Stimulated activated CD8-positive, alpha-beta memory T cell treated with anti-CD3 and anti-CD28 coated beads, Interleukin-2, amount 100 ng/mL, for 48 hours (primary cell): ENCODE results near the gene PDE9A.
"Not testable (repeated sequence)": the region's sequence is repeated elsewhere in the genome, so short reads cannot be mapped to it uniquely, and the experiment has no call there.

Source experiments
- DNase-seq, 2 donors: peaks; one replicate each; pipeline ENCODE4 v3.0.0-alpha.2; 2020; ENCODE audit warnings: low read depth in 2 of 2

Gene PDE9A

DNA sequence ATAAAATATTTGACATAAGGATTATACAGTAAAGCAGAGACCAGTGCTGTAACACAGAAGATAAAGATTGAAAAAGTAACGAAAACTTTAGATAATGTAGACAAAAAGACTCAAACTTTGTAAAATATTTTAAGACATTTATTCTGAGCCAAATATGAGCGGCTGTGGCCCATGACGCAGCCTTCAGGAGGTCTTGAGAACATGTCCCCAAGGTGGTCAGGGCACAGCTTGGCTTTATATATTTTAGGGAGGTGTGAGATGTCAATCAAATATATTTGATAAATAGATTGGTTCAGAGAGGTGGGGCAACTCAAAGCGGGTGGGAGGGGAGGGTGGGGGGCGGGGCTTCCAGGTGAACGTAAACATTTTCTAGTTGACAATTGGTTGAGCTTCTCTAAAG, 144.7 kb downstream of the PDE9A start:
- no peak for DNase-seq

GRCh38 chr21:42799516-42799915, 146.1 kb downstream of the PDE9A start:
- DNase-seq, result no peak

GRCh38 chr21:42799948-42800347, 146.5 kb downstream of the PDE9A start:
- no peak for DNase-seq

GRCh38 chr21:42801616-42802015, 148.2 kb downstream of the PDE9A start:
- not testable (repeated sequence) for DNase-seq

DNA sequence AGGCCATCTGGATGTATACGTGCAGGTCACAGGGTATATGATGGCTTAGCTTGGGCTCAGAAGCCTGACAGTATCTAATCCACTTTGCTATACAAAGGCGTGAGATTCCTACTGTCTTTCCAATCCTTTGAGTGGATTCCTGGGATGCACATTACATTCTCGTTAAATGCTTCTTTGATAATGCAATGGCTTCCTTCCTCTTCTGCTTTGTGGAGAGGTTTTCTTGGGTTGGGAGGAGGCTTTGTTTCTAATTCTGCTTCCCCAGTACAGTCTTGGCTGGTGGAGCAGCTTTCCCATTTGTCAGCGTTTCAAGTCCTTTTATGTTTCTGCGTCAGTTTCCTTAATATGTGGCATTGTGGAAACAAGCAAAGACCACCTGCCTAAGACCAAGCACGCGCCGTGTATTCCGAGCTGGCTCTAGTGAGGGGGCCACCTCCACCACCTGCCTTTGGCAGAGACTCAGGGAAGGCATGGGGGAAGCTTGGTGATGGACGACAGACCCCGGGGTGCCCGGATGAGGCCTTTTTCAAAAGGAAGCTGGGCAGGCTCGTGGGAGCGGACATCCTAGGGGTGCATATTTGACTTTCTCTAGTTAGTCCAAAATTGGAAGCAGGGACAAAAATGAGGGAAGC, 153.2 kb downstream of the PDE9A start:
- DNase-seq, result no peak

DNA sequence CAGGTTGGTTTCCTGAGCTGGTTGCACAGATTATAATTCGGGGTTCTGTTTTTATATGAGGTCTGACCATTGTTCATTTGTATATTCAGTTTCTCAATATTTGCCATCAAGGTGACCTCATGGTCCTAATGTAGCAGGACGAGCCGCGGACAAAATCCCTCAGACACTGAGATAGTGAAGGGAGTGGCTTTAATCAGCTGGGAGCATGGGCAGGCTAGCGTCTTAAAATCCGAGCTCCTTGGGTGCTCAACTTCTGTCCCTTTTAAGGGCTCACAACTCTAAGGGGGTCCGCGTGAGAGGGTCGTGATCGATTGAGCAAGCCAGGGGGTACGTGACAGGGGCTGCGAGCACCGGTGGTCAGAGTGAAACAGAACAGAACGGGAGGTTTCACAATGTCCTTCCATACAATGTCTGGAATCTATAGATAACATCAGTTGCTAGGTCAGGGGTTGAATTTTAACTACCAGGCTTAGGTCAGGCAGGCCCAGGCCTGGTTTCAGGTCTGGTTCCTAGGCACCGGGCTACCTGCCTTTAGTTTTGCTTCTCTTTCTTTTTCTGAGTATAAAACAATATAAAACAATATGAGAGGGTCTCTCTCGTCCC, 154.0 kb downstream of the PDE9A start:
- not testable (repeated sequence) for DNase-seq

- no peak for DNase-seq
Measured at GRCh38 chr21:42807938-42808613, 154.7 kb downstream of the PDE9A start.

DNA sequence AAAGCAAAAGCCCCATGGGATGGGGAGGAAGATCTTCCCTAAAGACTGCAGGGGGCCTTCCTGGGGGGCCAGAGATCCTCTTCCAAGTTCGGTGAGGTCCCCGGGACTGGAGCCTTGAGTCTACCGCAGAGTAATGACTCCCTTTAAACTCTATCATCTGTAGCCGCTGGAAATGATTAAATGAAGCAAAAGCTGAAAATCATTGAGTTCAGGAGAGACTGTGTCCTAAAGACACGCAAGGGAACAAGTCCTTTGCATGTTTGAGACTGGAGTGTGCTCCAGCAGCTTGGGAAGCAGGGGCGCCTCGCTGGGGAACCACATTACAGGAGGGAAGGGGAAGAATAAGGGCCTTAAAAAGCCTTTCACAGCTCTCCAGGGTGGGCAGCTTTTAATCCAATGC, 155.8 kb downstream of the PDE9A start:
- DNase-seq, result no peak

DNA sequence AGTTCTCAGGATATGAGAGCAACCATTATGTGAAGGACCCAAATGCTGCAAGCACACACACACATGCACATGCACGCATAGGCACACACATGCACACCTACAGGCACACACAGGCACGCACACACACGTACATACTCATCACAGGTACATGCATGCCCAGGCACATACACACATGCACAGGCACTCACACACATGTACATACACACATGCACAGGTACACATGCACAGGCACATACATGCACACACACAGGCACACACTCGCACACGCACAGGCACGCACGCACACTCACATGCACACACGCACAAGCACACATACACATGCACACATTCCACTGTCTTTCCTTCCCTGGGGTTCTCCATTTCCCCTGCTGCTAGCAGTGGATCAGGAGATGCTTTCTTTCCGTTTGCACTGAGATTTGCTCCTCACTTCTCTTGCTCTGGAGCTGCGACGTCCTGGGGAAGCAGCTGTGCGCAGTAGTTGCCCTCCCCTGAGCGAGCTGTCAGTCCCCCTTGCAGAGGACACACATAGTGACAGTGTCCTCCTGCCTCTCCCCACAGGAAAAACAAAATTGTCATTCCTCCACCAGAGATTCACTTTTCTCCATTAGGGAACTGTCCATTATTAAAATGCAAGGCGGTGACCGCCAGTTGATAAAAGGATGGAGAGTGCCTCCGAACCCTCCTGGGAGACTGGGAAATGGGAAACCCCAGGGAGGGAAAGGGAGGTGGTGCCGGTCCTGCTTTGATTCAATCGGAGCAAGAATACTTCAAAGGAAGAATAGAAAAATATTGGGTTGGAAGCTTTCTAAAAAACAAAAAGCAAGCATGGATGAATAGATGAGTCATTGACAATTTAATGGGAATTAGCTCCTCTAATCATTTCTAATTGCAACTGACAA, 156.4 kb downstream of the PDE9A start:
- no peak for DNase-seq

DNA sequence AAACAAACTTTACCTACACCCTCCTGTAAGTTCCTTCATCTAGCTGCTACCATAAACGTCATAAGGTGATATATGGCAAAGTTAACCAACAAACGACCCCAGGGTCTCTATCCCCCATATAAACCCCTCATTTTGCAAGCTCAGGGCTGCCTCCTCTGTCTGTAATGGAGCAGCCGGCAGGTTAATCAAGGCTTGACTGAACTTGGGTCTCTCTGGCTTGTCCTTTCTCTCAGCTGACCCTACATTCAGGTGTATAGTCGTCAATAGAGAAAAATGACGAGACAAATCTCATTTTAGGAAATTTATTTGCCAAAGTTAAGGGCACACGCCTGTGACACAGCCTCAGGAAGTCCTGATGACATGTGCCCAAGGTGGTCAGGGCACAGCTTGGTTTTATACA, 158.5 kb downstream of the PDE9A start:
- no peak for DNase-seq

DNA sequence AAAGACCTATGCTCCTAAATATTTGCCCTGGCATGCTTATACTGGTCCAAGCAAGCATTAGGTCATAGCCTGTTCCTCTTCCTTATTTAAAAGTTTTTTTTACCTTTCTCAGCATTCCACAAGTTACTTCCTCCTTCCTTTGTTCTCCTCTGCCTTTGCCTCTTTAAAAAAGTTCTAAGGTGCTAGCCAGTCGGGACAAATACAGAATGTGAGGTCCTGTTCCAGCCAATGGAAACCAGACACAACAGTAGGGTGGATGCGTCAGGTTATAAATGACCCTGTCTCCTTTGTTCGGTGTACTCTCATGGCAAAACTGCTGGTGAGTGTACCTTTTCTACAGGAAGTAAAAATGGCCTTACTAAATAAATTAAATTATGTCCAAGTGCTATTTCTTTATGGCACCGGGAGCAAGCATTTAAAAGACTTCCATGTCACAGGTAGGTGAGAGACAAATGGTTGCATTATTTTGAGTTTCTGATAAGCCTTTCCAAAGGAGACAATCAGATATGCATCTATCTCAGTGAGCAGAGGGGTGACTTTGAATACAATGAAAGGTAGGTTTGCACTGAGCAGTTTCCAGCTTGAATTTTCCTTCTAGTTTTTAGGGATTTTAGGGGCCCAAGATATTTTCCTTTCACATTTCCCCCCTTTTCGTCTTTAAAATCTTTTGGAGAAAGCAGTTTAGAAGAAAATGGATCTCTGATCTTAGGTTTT, 159.3 kb downstream of the PDE9A start:
- DNase-seq, result not testable (repeated sequence)

DNA sequence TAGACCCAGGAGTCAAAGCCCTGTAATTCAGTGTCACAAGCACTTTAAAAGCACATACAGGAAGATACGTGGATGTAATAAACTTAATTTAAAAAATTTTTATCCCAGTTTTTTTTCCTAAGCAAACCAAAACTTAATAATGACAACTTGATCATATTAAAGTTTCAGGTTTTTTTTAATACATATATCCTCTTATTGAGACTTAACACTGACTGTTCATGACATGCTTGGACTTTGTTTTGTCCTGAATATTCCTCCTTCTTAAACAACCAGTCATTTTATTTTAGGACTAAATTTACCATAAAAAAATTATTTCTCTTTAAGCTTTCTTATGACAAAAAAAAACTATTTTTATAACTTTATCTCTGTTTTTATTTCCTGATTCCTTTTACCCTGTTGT, 161.8 kb downstream of the PDE9A start:
- no peak for DNase-seq

- DNase-seq, result peak in 1 of 2 donors; percentile 32
Measured at GRCh38 chr21:42818328-42818749, 164.9 kb downstream of the PDE9A start.

GRCh38 chr21:42819861-42820615, 166.6 kb downstream of the PDE9A start:
- DNase-seq, result no peak

GRCh38 chr21:42820616-42821465, 167.4 kb downstream of the PDE9A start:
- DNase-seq, result no peak
